K562 (cell line): ENCODE data around the gene FOXJ3. TPM values are rescaled to one million over a fixed set of nuclear protein-coding genes. Genes with fewer than 3 reads are reported as not detected.

Experiments used
- ATAC-seq: fragments of 200-7000 bp; cut with Tn5 transposase; 3 replicates; pipeline ENCODE4 v1.9.1; 2020; ENCODE audit warnings: moderate library complexity
- BruUV-seq: library from RNA; stranded (reverse); fragments of 400-500 nt; replicated peaks from 2 replicates; lab custom pipeline; 2021; lab: Mats Ljungman, UMichigan
- CTCF ChIA-PET: fragments of 300-600 bp; formaldehyde crosslinking; extraction: SDS; loops from one replicate; lab custom pipeline; 2021; ENCODE audit warnings: low intra/inter-chr PET ratio; lab: Yijun Ruan, JAX
- POLR2A ChIA-PET: fragments of 300-600, 350-650 bp; sonication (Branson Sonifier 250); formaldehyde crosslinking; extraction: SDS; loops from one replicate; lab custom pipeline; 2021; ENCODE audit warnings: antibody characterized with exemption, inconsistent platforms; lab: Yijun Ruan, JAX
- DNase-seq, 4 experiments: peaks; one replicate each; pipeline versions ENCODE4 v3.0.0 to v3.0.0-alpha.2; 2011 to 2018; ENCODE audit warnings: low spot score in 3 of 4, mixed read lengths in 3 of 4; ENCODE audit errors: extremely low read depth in 1 of 4
- FAIRE-seq: peaks from 2 replicates; lab custom pipeline; 2011; peaks lifted over from hg19 to GRCh38; lab: Jason Lieb, UNC
- H2AFZ ChIP-seq: 2 replicates; pipeline ENCODE4 v1.6.0; 2011; ENCODE audit warnings: low read depth, low read length, control low read depth, inconsistent platforms
- H3K27ac ChIP-seq: fragments of 200-600 bp; 3 replicates; pipeline ENCODE4 v1.8.0; 2011; ENCODE audit warnings: low read depth, mild to moderate bottlenecking, control low read depth, inconsistent platforms, low read length, moderate library complexity, mixed read lengths; ENCODE audit errors: extremely low read depth
- H3K27me3 ChIP-seq, 2 experiments: fragments of 300-600 bp in 1 of 2; 2 replicates in 1 of 2; 3 replicates in 1 of 2; pipeline versions ENCODE4 v1.6.0 to v1.8.0; 2011; ENCODE audit warnings: inconsistent platforms in 2 of 2, low read length in 2 of 2, mild to moderate bottlenecking in 1 of 2, mixed read lengths in 1 of 2, moderate library complexity in 1 of 2; ENCODE audit not compliant: control insufficient read depth in 2 of 2, insufficient read depth in 2 of 2
- H3K36me3 ChIP-seq: fragments of 300-600 bp; 3 replicates; pipeline ENCODE4 v1.8.0; 2011; ENCODE audit warnings: mild to moderate bottlenecking, low read length, inconsistent platforms; ENCODE audit not compliant: control insufficient read depth, insufficient read depth
- H3K4me1 ChIP-seq, 2 experiments: fragments of 200-600 bp in 1 of 2; replicated peaks in 1 of 2; 2 replicates in 1 of 2; 3 replicates in 1 of 2; pipeline versions ENCODE4 v1.5.1 to v1.8.0; 2011; ENCODE audit warnings: inconsistent platforms in 2 of 2, low read length in 2 of 2, mild to moderate bottlenecking in 1 of 2, mixed read lengths in 1 of 2, moderate library complexity in 1 of 2; ENCODE audit not compliant: control insufficient read depth in 2 of 2, insufficient read depth in 2 of 2
- H3K4me2 ChIP-seq: 2 replicates; pipeline ENCODE4 v1.6.1; 2011; ENCODE audit warnings: low read length, control low read depth, inconsistent platforms, mixed read lengths; ENCODE audit not compliant: insufficient read depth
- H3K4me3 ChIP-seq: fragments of 200-600 bp; sonication (generic), shearing (Covaris generic); 2 replicates; pipeline ENCODE4 v1.5.1; 2016; ENCODE audit warnings: control low read depth, inconsistent platforms
- H3K79me2 ChIP-seq: fragments of 200-600 bp; 3 replicates; pipeline ENCODE4 v1.8.0; 2011; ENCODE audit warnings: low read length, inconsistent platforms; ENCODE audit not compliant: control insufficient read depth, insufficient read depth
- H3K9ac ChIP-seq, 2 experiments: 2 replicates each; pipeline versions ENCODE4 v1.6.0 to v1.6.1; 2011; ENCODE audit warnings: low read depth in 2 of 2, low read length in 2 of 2, control low read depth in 1 of 2, inconsistent platforms in 1 of 2, mild to moderate bottlenecking in 1 of 2, mixed read lengths in 1 of 2; ENCODE audit not compliant: insufficient read depth in 1 of 2
- H3K9me1 ChIP-seq: one replicate; pipeline ENCODE4 v1.6.0; 2011; ENCODE audit warnings: inconsistent platforms, mild to moderate bottlenecking, low read length, moderate library complexity; ENCODE audit not compliant: control insufficient read depth, insufficient read depth
- H3K9me3 ChIP-seq: replicated peaks from 2 replicates; pipeline ENCODE4 v1.5.1; 2011; ENCODE audit warnings: low read depth, low read length, inconsistent platforms; ENCODE audit not compliant: control insufficient read depth, insufficient read depth
- H4K20me1 ChIP-seq: replicated peaks from 2 replicates; pipeline ENCODE4 v1.6.1; 2011; ENCODE audit warnings: low read length, inconsistent platforms, mixed read lengths; ENCODE audit not compliant: control insufficient read depth, insufficient read depth
- CEBPB ChIP-seq: fragments of 450-650 bp; IDR thresholded peaks from 2 replicates; pipeline ENCODE4 v1.6.1; 2016; ENCODE audit warnings: missing genetic modification characterization, missing compliant biosample characterization
- CEBPG ChIP-seq, 3 experiments: fragments of 200-800 bp in 1 of 3; sonication (Bioruptor generic) in 1 of 3; sonication (generic) in 1 of 3; formaldehyde crosslinking in 1 of 3; IDR thresholded peaks in 2 of 3; conservative IDR thresholded peaks in 1 of 3; 2 replicates each; pipeline versions ENCODE4 v1.6.1 to v1.8.0; 2016 to 2022; ENCODE audit warnings: missing compliant biosample characterization in 2 of 3, missing genetic modification characterization in 2 of 3, mild to moderate bottlenecking in 1 of 3, missing genetic modification reagents in 1 of 3
- NR0B1 ChIP-seq: fragments of 450-650 bp; IDR thresholded peaks from one replicate; pipeline ENCODE4 v1.6.1; 2018; ENCODE audit warnings: mild to moderate bottlenecking, moderate library complexity; ENCODE audit not compliant: partially characterized antibody
- XRCC5 ChIP-seq: fragments of 200-400 bp; formaldehyde crosslinking; IDR thresholded peaks from 2 replicates; pipeline ENCODE4 v1.6.1; 2017; ENCODE audit warnings: low read depth, mild to moderate bottlenecking, low read length
- ZNF512 ChIP-seq: IDR thresholded peaks from 2 replicates; pipeline ENCODE4 v1.6.1; 2016; ENCODE audit warnings: missing genetic modification characterization, missing compliant biosample characterization
- WGBS: fragments of 100-300 bp; shearing (Covaris generic); methylation state at CpG from one replicate; pipeline ENCODE4 v1.1.6; 2016; ENCODE audit warnings: low coverage, mixed read lengths; ENCODE audit not compliant: insufficient coverage; ENCODE audit errors: missing lambda C conversion rate; 5-methylcytosine and 5-hydroxymethylcytosine counted together
- in situ Hi-C: fragments of 300-500 bp; cut with MboI; formaldehyde crosslinking; loops from 4 replicates; pipeline ENCODE4 v1.15.0; 2018; ENCODE audit warnings: inconsistent platforms, mixed read lengths
- intact Hi-C: fragments of 100-400 bp; cut with micrococcal nuclease; formaldehyde crosslinking; loops from 2 replicates; pipeline ENCODE4 v1.14.2; 2022
- polyA plus RNA-seq, 8 experiments: library from polyadenylated mRNA; depleted of rRNA in 4 of 8; stranded (reverse) in 5 of 8; unstranded in 3 of 8; fragments of >200 nt; fragmentation: Nextera tagmentation in 2 of 8; fragmentation: Illumina TruSeq in 1 of 8; extraction: Ambion mirVana in 2 of 8; extraction: Trizol in 1 of 8; gene quantifications; 2 replicates each; pipeline versions ENCODE4 v1.2.1 to v1.2.3, GENCODE V29; 2011 to 2014; ENCODE audit warnings: inconsistent platforms in 1 of 8, missing spikeins in 1 of 8
- total RNA-seq, 7 experiments: library from RNA; depleted of rRNA in 6 of 7; stranded (reverse); fragments of >200 nt in 6 of 7; fragmentation: Illumina TruSeq in 2 of 7; extraction: Trizol in 2 of 7; gene quantifications; 2 replicates each; pipeline versions ENCODE4 v1.2.1 to v1.2.3, GENCODE V29; 2011 to 2021; ENCODE audit warnings: low replicate concordance in 1 of 7

The FOXJ3 gene
- total and polyA plus RNA-seq, 9 of the 15 experiments (the other 6 are each of a cell fraction or from before 2014, with no cell fraction given) = 8.7 to 35.3 (median 23.4) TPM

GRCh38 chr1:42319128-42319851 is 15.7 kb downstream of the FOXJ3 start:
- Histone ChIP-seq H3K9me1 (peaks cover 3% of the 10 kb centered on the region), H3K79me2 (peaks cover 94% of the 10 kb centered on the region), H3K9ac (no peak overlapping the region), H3K4me2 (no peak overlapping the region), H3K27me3 (no peaks in the 10 kb centered on the region), H3K4me3 (no peak overlapping the region), H2AFZ (no peak overlapping the region), H3K27ac (peak overlapping the region; percentile 48; the same call in 1 of the 3 replicates), H3K36me3 (peaks cover 14% of the 10 kb centered on the region), H3K4me1 (peaks cover 0 to 18% of the 10 kb centered on the region in 2 experiments; a peak in 2 of 5 replicates), H4K20me1 (peaks cover 15% of the 10 kb centered on the region; the same call in 1 of the 2 replicates), H3K9me3 (no peaks in the 10 kb centered on the region)
- in situ Hi-C loops (no loop called here), intact Hi-C loops (no loop called here)
- FAIRE-seq = no peak
- BruUV-seq = no TSS peak
- POLR2A ChIA-PET = interaction anchor here (1.0 to 1.5 kb wide), 3 partner anchors 8 to 18 kb away, joined by 3 to 4 read pairs (median 4); no protein-coding TSS in a partner anchor
- 0 out of 3 replicates have a peak, but pooled peaks have one; percentile 10 for ATAC-seq
- CTCF ChIA-PET = no interaction called here
- DNase-seq = no peak
- 49% methylated on average over 4 of the region's 4 CpGs for WGBS
- TF ChIP-seq XRCC5 (no peak), NR0B1 (no peak), CEBPG (CRISPR knock-in tag; IDR thresholded peaks at IDR 0.05) (no peak), CEBPG (tag; conservative IDR thresholded peaks at IDR 0.05 in 1 of 2, IDR thresholded peaks at IDR 0.05 in 1 of 2) (peak; percentile 49 to 69), ZNF512 (no peak), CEBPB (tag) (peak; percentile 84)
